Pulmonary artery endothelial cell (primary cell): Measurements from ENCODE around the gene UCN3. TPM values are rescaled to one million over a fixed set of nuclear protein-coding genes. Genes with fewer than 3 reads are reported as not detected.
A peak's percentile ranks its signal among the peaks of the same experiment; 100 is the strongest.

Source experiments
- DNase-seq: peaks from one replicate; pipeline ENCODE4 v3.0.0-alpha.2; 2011; ENCODE audit warnings: low read depth, low spot score
- total RNA-seq: library from RNA; depleted of rRNA; stranded (reverse); fragments of >200 nt; gene quantifications from 2 replicates; pipeline ENCODE4 v1.2.3, GENCODE V29; 2014

The UCN3 gene
- total RNA-seq, result not detected in 2 replicates

DNA sequence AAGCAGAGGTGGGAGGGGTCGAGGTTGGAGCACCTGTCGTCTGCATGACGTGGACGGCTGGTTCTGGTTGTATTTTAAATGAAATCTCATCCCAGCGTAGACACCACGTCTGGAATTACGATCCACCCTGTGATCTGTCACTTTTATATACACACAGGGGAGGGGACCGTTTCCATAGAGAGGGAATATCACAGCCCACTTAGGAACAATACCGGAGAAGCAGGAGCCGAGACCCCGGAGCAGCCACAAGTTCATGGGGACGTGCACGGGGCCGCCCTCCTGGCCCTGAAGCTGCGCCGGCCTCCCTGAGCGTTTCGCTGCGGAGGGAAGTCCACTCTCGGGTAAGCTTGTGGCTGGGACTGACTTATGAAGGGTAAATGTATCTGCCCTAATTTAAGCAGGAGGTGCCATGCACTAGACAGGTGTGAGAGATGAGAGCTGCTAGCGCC lies at the start of gene UCN3:
UCN3 (plus strand) TSS at position 77 of the 449 bp plus-strand sequence. CDS start 8,755 bp downstream, outside the sequence.
- DNase-seq, result no peak

- DNase-seq, result peak; percentile 2
Observed at GRCh38 chr10:5317547-5318107, 47.1 kb upstream of the UCN3 start.

DNA sequence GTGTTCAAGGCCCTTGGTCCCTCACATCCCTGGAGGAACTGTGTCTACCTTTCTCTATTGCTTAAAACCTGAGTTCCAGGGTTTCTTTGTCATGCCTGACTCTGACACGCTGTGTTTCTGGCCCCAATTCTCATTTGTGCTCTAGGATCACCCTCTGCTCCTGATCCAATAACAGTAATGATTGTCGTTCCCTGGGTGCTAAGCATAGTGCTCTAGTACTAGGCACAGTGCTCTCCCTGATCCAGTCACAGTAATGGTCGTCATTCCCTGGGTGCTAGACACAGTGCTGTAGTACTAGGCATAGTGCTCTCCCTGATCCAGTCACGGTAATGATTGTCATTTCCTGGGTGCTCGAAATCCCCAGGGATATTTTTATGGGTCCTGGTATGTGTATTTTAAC lies 46.6 kb upstream of the UCN3 start:
- DNase-seq, result no peak

- no peak for DNase-seq
Observed at GRCh38 chr10:5319863-5320262, 44.9 kb upstream of the UCN3 start.

- no peak for DNase-seq
Observed at GRCh38 chr10:5321273-5321672, 43.5 kb upstream of the UCN3 start.

DNA sequence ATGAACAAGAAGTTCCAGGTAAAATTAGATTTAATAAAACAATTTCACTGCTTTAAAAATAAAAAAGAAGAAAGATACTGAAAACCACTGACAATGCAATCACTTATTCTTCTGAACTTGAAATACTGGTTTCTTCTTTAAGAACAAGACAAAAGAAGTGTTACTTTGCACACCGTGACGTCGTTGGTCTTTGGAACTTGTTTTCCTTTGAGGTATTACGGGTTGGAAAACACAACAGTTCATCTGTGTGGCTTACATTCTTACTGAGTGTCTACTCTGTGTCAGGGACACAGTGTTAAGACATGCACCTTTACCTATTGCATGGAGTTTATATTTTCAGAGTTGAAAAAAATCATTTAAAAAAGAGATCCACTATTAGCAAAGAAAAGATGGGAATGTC lies 41.3 kb upstream of the UCN3 start:
- no peak for DNase-seq

DNA sequence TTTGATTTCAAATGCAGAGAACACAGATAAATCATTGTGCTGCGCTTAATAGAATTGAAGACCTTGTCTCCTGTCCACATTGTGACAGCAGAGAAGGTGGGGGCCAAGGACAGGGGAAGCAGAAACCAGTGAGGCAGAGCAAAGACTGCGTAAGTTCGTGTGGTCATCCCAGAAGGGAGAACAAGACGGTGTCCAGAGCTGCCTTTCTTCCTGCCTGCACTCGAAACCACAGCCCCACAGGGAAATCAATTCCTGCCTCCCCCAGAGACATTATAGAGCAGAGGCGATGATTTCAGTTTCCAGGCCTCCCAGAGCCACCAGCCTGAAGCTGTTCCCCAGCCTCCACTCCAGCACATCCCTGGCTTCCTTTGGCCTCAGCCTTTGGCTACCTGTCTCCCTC lies 39.7 kb upstream of the UCN3 start:
- no peak for DNase-seq

GRCh38 chr10:5334196-5334880 lies 30.4 kb upstream of the UCN3 start:
- DNase-seq, result no peak

DNA sequence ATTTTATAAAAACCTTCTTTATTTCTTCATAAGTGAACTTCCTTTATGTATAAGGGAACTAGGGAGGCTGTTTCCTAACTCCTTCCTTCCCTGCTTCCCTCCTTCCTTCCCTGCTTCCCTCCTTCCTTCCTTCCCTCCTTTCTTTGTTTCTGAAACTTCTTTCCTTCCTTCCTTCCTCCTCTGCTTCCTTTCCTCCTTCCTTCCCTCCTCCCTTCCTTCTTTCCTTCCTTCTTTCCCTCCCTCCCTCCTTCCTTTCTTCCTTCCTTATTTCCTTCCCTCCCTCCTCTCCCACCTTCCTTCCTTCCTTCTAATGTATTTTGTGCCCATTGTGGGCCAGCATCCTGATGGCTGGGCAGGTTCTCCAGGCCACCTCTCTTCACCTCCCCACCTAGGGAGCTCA lies 26.8 kb upstream of the UCN3 start:
- no peak for DNase-seq

DNA sequence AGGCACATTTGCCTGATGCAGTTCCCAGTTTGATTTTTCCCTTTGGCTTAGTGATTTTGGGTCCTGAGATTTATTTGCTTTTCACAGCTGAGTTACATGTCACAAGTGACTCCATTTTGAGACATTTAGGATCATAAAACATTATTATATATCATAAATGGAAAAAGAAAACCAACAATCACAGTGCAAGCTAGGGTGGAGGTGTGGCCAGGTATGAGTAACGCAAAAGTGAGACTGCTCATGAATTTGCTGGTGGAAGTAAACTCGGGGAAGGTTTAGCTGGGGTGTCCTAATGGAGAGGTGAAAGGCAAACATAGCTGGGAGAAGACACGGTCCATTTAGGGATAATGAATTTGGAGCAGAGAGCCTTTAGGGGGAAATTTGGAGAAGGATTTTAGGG lies 21.7 kb upstream of the UCN3 start:
- no peak for DNase-seq

DNA sequence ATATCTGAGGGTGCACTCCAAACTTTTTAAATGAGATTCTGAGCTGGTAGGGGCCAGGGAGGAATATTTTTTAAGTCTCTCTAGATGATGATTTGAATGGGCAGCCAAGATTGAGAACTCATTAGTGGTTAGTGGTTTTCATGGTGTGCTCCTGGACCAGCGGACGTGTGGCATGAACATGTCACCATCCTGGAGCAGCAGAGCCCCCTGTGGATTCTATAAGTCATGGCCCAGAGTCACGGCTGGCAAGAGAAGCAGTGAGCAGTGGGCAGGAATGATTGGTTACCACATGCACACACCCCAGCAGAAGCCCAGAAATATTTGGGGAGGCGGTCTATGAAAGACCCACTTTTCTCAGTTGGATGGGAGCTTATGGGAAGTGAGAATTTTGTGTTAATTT lies 21.2 kb upstream of the UCN3 start:
- no peak for DNase-seq

DNA sequence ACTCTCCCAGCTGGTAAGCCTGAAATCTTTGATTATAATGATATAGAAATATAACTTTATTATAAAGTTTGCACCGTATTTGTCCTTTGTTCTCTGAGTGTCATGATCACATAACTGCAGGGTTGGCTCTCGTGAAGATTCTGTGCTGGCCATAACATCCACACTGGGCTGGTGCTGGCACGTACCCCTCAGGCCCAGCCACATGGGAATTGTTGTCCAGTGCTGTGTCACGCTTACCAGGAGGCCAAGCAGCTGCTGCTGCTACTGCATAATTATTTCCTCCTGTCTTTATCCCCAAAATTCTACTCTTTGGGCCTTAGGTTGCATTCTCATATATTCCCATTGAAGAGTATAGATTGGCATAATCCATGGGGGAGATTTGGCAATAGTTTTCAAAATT lies 20.8 kb upstream of the UCN3 start:
- no peak for DNase-seq

- no peak for DNase-seq
Observed at GRCh38 chr10:5344746-5345145, 20.0 kb upstream of the UCN3 start.

GRCh38 chr10:5346881-5347280 lies 17.9 kb upstream of the UCN3 start:
- no peak for DNase-seq

DNA sequence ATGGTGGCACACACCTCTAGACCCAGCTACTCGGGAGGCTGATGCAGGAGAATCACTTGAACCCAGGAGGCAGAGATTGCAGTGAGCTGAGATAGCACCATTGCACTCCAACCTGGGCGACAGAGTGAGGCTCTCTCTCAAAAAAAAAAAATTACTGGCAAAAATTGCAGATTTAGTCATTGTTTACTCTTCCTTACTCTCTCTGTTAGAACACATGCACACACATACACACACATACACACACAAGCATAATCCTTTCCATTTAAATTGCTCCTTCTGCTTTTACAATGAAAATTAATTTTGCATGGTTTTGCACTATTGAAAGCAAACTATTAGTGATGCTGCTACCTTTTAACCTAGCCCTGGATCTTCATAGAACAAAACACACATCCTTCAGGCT lies 15.4 kb upstream of the UCN3 start:
- DNase-seq, result no peak

DNA sequence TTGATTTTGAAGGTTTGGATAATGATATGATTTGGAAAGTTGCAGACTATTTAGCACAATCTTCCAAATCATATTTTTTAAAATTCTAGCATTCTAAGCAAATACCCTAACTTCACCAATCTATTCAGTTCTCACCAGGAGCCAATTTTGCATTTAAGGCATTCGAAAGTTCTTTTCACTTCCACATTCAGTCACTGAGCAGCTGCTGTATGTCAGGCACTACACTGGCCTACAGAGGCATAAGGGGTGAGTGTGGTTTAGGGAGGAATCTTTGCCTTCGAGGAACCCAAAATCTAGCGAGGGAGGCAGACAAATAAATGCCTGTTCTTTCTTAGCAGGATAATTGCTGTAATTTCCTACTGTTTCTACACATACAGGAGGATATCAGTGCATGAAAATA lies 10.7 kb upstream of the UCN3 start:
- no peak for DNase-seq

DNA sequence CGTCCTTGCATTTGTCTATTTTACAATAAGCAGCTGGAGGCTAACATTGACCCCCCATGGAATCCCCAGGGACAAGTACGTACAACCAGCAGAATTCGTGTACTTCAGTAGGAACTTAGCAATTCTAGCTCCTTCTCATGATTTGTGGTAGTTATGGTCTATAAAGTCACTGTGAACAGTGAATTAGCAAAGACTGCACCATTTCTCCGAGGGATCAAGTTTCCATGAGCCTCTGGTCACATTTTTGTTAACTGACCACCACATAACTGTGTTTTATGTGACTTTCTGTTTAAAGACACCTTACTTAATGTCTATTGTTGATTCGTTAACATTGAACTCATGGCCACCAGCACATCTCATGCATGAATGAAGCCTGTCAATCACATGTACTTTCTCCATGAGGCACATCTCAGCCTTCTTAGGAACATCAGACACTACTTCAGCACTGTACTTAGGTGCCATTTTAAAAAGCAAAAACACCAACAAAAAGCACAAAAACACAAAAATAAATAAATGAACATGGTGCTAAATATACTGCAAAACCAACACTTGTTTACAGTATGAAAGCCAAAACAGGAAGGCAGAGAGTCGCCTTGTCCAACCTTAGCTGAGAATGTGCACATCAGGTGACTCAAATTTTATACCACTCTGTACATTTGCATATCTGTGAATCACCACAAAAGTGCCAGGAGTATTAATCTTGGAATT lies 9.0 kb upstream of the UCN3 start:
- no peak for DNase-seq

GRCh38 chr10:5356302-5356763 lies 8.4 kb upstream of the UCN3 start:
- DNase-seq, result no peak

DNA sequence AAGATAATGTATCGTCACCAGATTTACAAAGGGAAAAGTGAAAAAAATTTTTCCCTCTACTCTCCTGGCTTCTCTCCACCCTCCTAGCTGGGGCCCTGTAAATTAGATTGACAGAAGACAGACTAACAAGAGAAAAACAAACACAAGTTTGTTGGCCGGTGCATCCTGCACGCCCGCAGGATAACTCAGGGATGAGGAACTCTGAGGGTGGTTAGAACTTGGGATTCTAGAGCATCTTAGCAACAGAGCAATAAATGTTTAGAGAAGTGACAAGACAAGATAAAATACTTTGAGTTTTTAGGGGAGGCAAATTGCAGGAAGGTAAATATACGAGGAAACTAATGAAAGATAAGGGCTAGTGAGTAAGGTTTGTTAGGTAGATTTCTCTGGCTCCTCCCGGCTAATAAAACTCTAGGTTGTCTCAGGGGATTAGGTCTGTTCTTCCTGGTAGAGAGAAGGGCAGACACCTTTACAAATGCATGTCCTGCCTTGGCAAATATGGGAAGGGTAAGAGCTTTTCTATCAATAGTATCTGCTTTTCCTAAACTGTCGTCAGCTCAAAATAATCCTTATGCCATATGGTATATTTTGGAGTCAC lies 4.3 kb upstream of the UCN3 start:
- DNase-seq, result no peak

GRCh38 chr10:5361966-5362365 lies 2.8 kb upstream of the UCN3 start:
- no peak for DNase-seq

DNA sequence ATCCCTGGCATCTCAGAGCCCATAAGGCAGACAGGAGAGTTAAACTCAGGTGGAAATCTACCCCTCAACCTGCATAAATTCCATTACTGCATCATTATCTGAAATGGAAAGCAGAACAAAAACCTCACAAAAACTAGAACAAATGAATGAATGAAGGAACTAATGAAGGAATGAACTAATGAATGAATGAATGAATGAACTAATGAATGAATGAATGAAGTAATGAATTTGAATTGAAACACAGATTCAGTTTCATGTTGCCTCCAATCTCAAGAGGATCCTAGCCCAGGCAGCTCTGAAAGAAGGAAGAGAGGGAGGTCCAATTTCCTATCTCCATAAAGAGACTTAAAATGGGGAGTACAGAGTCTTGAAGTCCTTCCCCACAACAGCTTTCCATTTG lies 1.9 kb upstream of the UCN3 start:
- no peak for DNase-seq

- no peak for DNase-seq
Observed at GRCh38 chr10:5364374-5364773, 392 bp upstream of the UCN3 start.
